Breast epithelium (tissue), 4 donors: ENCODE data around the gene CDHR2. TPM values are rescaled to one million over a fixed set of nuclear protein-coding genes. Genes with fewer than 3 reads are reported as not detected.

ENCODE experiments used
- DNase-seq, 2 donors: peaks; one replicate each; pipeline ENCODE4 v3.0.0-alpha.2; 2019; ENCODE audit warnings: low spot score in 2 of 2
- H3K27ac ChIP-seq, 2 donors: fragments of 200-600 bp; sonication (generic) in 1 of 2; one replicate each; pipeline ENCODE4 v1.5.1; 2016 to 2019; ENCODE audit warnings: mild to moderate bottlenecking in 1 of 2
- H3K27me3 ChIP-seq, 2 donors: fragments of 200-600 bp; sonication (generic) in 1 of 2; one replicate each; pipeline versions ENCODE4 v1.5.1 to v1.6.0; 2017 to 2019; ENCODE audit warnings: control low read depth in 1 of 2, mild to moderate bottlenecking in 1 of 2
- H3K36me3 ChIP-seq: fragments of 200-600 bp; one replicate; pipeline ENCODE4 v1.5.1; 2019
- H3K4me1 ChIP-seq, 2 donors: fragments of 200-600 bp; sonication (generic); one replicate each; pipeline ENCODE4 v1.5.1; 2016 to 2019; ENCODE audit warnings: control low read depth in 1 of 2
- H3K4me3 ChIP-seq, 3 donors: fragments of 200-600 bp; sonication (generic); 1 replicate in 2 of 3; 2 replicates in 1 of 3; pipeline ENCODE4 v1.5.1; 2016 to 2019; ENCODE audit warnings: mild to moderate bottlenecking in 3 of 3, moderate library complexity in 2 of 3
- H3K9me3 ChIP-seq, 2 donors: fragments of 200-600 bp; sonication (generic) in 1 of 2; one replicate each; pipeline ENCODE4 v1.5.1; 2016 to 2019; ENCODE audit warnings: control low read depth in 1 of 2
- CTCF ChIP-seq, 3 donors: fragments of 450-650 bp; IDR thresholded peaks; one replicate each; pipeline ENCODE4 v1.5.1; 2016 to 2017; ENCODE audit warnings: antibody characterized with exemption in 3 of 3, mild to moderate bottlenecking in 3 of 3, moderate library complexity in 3 of 3
- POLR2A ChIP-seq: fragments of 450-650 bp; IDR thresholded peaks from one replicate; pipeline ENCODE4 v1.6.1; 2016; ENCODE audit warnings: antibody characterized with exemption, mild to moderate bottlenecking, moderate library complexity
- POLR2AphosphoS5 ChIP-seq, 3 donors: sonication (generic); formaldehyde crosslinking; IDR thresholded peaks; one replicate each; pipeline ENCODE4 v1.6.1; 2017; ENCODE audit warnings: antibody characterized with exemption in 3 of 3
- intact Hi-C: fragments of 100-400 bp; cut with DNase I; formaldehyde crosslinking; loops from one replicate; pipeline ENCODE4 v1.15.1; 2023; ENCODE audit warnings: low total_unique reads
- total RNA-seq, 3 donors: library from RNA; depleted of rRNA; stranded (reverse); fragments of >200 nt; gene quantifications; one replicate each; pipeline ENCODE4 v1.1.0, GENCODE V29; 2016

Gene CDHR2
- total RNA-seq, 3 donors from 2014 or later, result 2.3 TPM; not detected in 2

GRCh38 chr5:176561259-176561658 is 12.1 kb downstream of the CDHR2 start:
- peaks cover 0 to 4% of the 10 kb centered on the region in 2 donors for H3K27me3 ChIP-seq
- no peak for DNase-seq
- intact Hi-C loops, result no loop called here
- no peaks in the 10 kb centered on the region for H3K36me3 ChIP-seq
- no peak for TF ChIP-seq POLR2AphosphoS5 (IDR thresholded peaks at IDR 0.05)
- no peak for TF ChIP-seq CTCF (IDR thresholded peaks at IDR 0.05)
- TF ChIP-seq POLR2A, result no peak
- H3K4me3 ChIP-seq, result no peak overlapping the region
- H3K4me1 ChIP-seq, result no peaks in the 10 kb centered on the region
- H3K9me3 ChIP-seq, result no peaks in the 10 kb centered on the region
- H3K27ac ChIP-seq, result no peak overlapping the region

GRCh38 chr5:176562189-176562588 is 13.0 kb downstream of the CDHR2 start:
- no peak for DNase-seq
- peaks cover 0 to 4% of the 10 kb centered on the region in 2 donors for H3K27me3 ChIP-seq
- no peak overlapping the region for H3K27ac ChIP-seq
- no peaks in the 10 kb centered on the region for H3K9me3 ChIP-seq
- H3K36me3 ChIP-seq, result no peaks in the 10 kb centered on the region
- H3K4me1 ChIP-seq, result no peaks in the 10 kb centered on the region
- intact Hi-C loops, result no loop called here
- TF ChIP-seq CTCF (IDR thresholded peaks at IDR 0.05), result no peak
- TF ChIP-seq POLR2A, result no peak
- TF ChIP-seq POLR2AphosphoS5 (IDR thresholded peaks at IDR 0.05), result no peak
- H3K4me3 ChIP-seq, result no peak overlapping the region

GRCh38 chr5:176564002-176564401 is 14.9 kb downstream of the CDHR2 start:
- H3K9me3 ChIP-seq, result no peaks in the 10 kb centered on the region
- DNase-seq, result no peak
- H3K27ac ChIP-seq, result no peak overlapping the region
- no peaks in the 10 kb centered on the region for H3K4me1 ChIP-seq
- TF ChIP-seq POLR2AphosphoS5 (IDR thresholded peaks at IDR 0.05) (no peak), CTCF (IDR thresholded peaks at IDR 0.05) (no peak), POLR2A (no peak)
- H3K27me3 ChIP-seq, result peaks cover 0 to 8% of the 10 kb centered on the region in 2 donors
- intact Hi-C loops, result no loop called here
- no peaks in the 10 kb centered on the region for H3K36me3 ChIP-seq
- no peak overlapping the region for H3K4me3 ChIP-seq

- Histone ChIP-seq H3K4me1 (no peaks in the 10 kb centered on the region), H3K9me3 (no peaks in the 10 kb centered on the region), H3K36me3 (no peaks in the 10 kb centered on the region), H3K4me3 (no peak overlapping the region), H3K27ac (no peak overlapping the region), H3K27me3 (peaks cover 0 to 12% of the 10 kb centered on the region in 2 donors)
- no peak for DNase-seq
- TF ChIP-seq POLR2A (no peak), POLR2AphosphoS5 (IDR thresholded peaks at IDR 0.05) (no peak), CTCF (IDR thresholded peaks at IDR 0.05) (no peak)
- intact Hi-C loops, result no loop called here
These were observed 16.7 kb downstream of the CDHR2 start for GRCh38 chr5:176565760-176566288.

GRCh38 chr5:176568657-176569056 is 19.5 kb downstream of the CDHR2 start:
- no peak for DNase-seq
- no peaks in the 10 kb centered on the region for H3K9me3 ChIP-seq
- no peak overlapping the region for H3K27ac ChIP-seq
- intact Hi-C loops, result no loop called here
- H3K27me3 ChIP-seq, result peaks cover 0 to 12% of the 10 kb centered on the region in 2 donors
- TF ChIP-seq POLR2AphosphoS5 (IDR thresholded peaks at IDR 0.05), result no peak
- no peaks in the 10 kb centered on the region for H3K4me1 ChIP-seq
- H3K4me3 ChIP-seq, result no peak overlapping the region
- H3K36me3 ChIP-seq, result no peaks in the 10 kb centered on the region

GRCh38 chr5:176570044-176570443 is 20.9 kb downstream of the CDHR2 start:
- TF ChIP-seq CTCF (IDR thresholded peaks at IDR 0.05), result no peak
- no peak for TF ChIP-seq POLR2AphosphoS5 (IDR thresholded peaks at IDR 0.05)
- no peak for TF ChIP-seq POLR2A
- H3K4me3 ChIP-seq, result no peak overlapping the region
- H3K27ac ChIP-seq, result no peak overlapping the region
- H3K9me3 ChIP-seq, result no peaks in the 10 kb centered on the region
- H3K27me3 ChIP-seq, result peaks cover 0 to 12% of the 10 kb centered on the region in 2 donors
- DNase-seq, result no peak
- intact Hi-C loops, result no loop called here
- H3K4me1 ChIP-seq, result no peaks in the 10 kb centered on the region
- no peaks in the 10 kb centered on the region for H3K36me3 ChIP-seq
